LNCAP (cell line): Measurements from ENCODE around the gene MSI2.

Source experiments
- CTCF ChIP-seq: fragments of 450-650 bp; IDR thresholded peaks from 2 replicates; pipeline ENCODE4 v1.5.1; 2017; ENCODE audit warnings: mild to moderate bottlenecking

Gene MSI2

GRCh38 chr17:57363998-57364643 is 107.8 kb downstream of the MSI2 start:
- no peak for TF ChIP-seq CTCF

- TF ChIP-seq CTCF: no peak
These were observed 109.1 kb downstream of the MSI2 start for GRCh38 chr17:57365420-57365819.

- no peak for TF ChIP-seq CTCF
These were observed 109.8 kb downstream of the MSI2 start for GRCh38 chr17:57366177-57366557.

- no peak for TF ChIP-seq CTCF
These were observed 110.4 kb downstream of the MSI2 start for GRCh38 chr17:57366558-57367351.

- no peak for TF ChIP-seq CTCF
These were observed 112.5 kb downstream of the MSI2 start for GRCh38 chr17:57368637-57369336.

- TF ChIP-seq CTCF: no peak
These were observed 113.2 kb downstream of the MSI2 start for GRCh38 chr17:57369509-57369945.

GRCh38 chr17:57370037-57370581 is 113.8 kb downstream of the MSI2 start:
- no peak for TF ChIP-seq CTCF
